PC-9 (cell line): ENCODE results near the gene LAMA3. TPM values are rescaled to one million over a fixed set of nuclear protein-coding genes. Genes with fewer than 3 reads are reported as not detected.

Source experiments
- BruUV-seq: library from RNA; stranded (reverse); fragments of 400-500 nt; replicated peaks from 2 replicates; lab custom pipeline; 2021; lab: Mats Ljungman, UMichigan
- CTCF ChIA-PET: fragments of 300-600 bp; sonication (Branson Sonifier 250); formaldehyde crosslinking; loops from one replicate; lab custom pipeline; 2022; ENCODE audit warnings: antibody characterized with exemption; lab: Charles Lee
- POLR2A ChIA-PET: fragments of 300-600 bp; sonication (Branson Sonifier 250); formaldehyde crosslinking; loops from one replicate; lab custom pipeline; 2022; ENCODE audit warnings: antibody characterized with exemption; ENCODE audit not compliant: unreplicated experiment; lab: Charles Lee
- DNase-seq, 2 experiments: peaks; one replicate each; pipeline versions ENCODE4 v3.0.0 to v3.0.0-alpha.2; 2015 to 2022; ENCODE audit warnings: mixed read lengths in 1 of 2
- H2AFZ ChIP-seq: fragments of 200-600 bp; sonication (generic); 2 replicates; pipeline ENCODE4 v1.8.1; 2017; ENCODE audit warnings: antibody characterized with exemption
- H3F3A ChIP-seq: fragments of 200-600 bp; sonication (generic); 2 replicates; pipeline ENCODE4 v1.8.1; 2017; ENCODE audit warnings: antibody characterized with exemption, mild to moderate bottlenecking, low read depth; ENCODE audit not compliant: insufficient read depth
- H3K27ac ChIP-seq: fragments of 200-600 bp; sonication (generic); 2 replicates; pipeline ENCODE4 v1.6.1; 2016; ENCODE audit warnings: mixed run types
- H3K27me3 ChIP-seq: fragments of 200-600 bp; sonication (generic); 2 replicates; pipeline ENCODE4 v1.6.1; 2016; ENCODE audit warnings: low read depth, mixed run types; ENCODE audit not compliant: insufficient read depth
- H3K36me3 ChIP-seq: fragments of 200-600 bp; sonication (generic); 2 replicates; pipeline ENCODE4 v1.6.1; 2016; ENCODE audit warnings: low read depth, mixed run types
- H3K4me1 ChIP-seq: fragments of 200-600 bp; sonication (generic); replicated peaks from 2 replicates; pipeline ENCODE4 v1.6.1; 2016; ENCODE audit warnings: mixed run types; ENCODE audit not compliant: insufficient read depth
- H3K4me2 ChIP-seq: fragments of 200-600 bp; sonication (generic); 2 replicates; pipeline ENCODE4 v1.6.1; 2017; ENCODE audit warnings: mixed run types
- H3K4me3 ChIP-seq: fragments of 200-600 bp; sonication (generic); 2 replicates; pipeline ENCODE4 v1.6.1; 2016; ENCODE audit warnings: mixed run types
- H3K79me2 ChIP-seq: fragments of 200-600 bp; sonication (generic); 2 replicates; pipeline ENCODE4 v1.6.1; 2017; ENCODE audit warnings: low read depth, mixed run types
- H3K9me2 ChIP-seq: fragments of 200-600 bp; sonication (generic); 2 replicates; pipeline ENCODE4 v1.8.1; 2017; ENCODE audit warnings: mild to moderate bottlenecking; ENCODE audit not compliant: insufficient read depth
- H3K9me3 ChIP-seq: fragments of 200-600 bp; sonication (generic); 2 replicates; pipeline ENCODE4 v1.8.1; 2016; ENCODE audit warnings: low read depth; ENCODE audit not compliant: insufficient read depth
- H4K20me1 ChIP-seq: fragments of 200-600 bp; sonication (generic); 2 replicates; pipeline ENCODE4 v1.8.1; 2017; ENCODE audit not compliant: insufficient read depth
- EZH2 ChIP-seq: fragments of 200-600 bp; sonication (generic); IDR thresholded peaks from 2 replicates; pipeline ENCODE4 v1.8.0; 2017; ENCODE audit warnings: antibody characterized with exemption, low read depth
- intact Hi-C: fragments of 100-400 bp; cut with micrococcal nuclease; formaldehyde crosslinking; loops from one replicate; pipeline ENCODE4 v1.10.0; 2022; ENCODE audit not compliant: unreplicated experiment
- total RNA-seq: library from RNA; stranded (reverse); gene quantifications from 2 replicates; pipeline ENCODE4 v1.2.3, GENCODE V29; 2021
- TF ChIP-seq, protein P1 (sequence below): fragments of 200-600 bp; sonication (generic); conservative IDR thresholded peaks from 2 replicates; pipeline ENCODE4 v1.6.1; 2017; ENCODE audit warnings: mixed run types, antibody characterized with exemption, mild to moderate bottlenecking, moderate library complexity

LAMA3 gene
- total RNA-seq, 1 experiment from 2014 or later = 44.4 TPM

- Histone ChIP-seq H3K4me2 (no peak overlapping the region), H3K4me1 (no peaks in the 10 kb centered on the region), H3K4me3 (no peak overlapping the region), H3K27ac (no peak overlapping the region), H3K9me3 (no peaks in the 10 kb centered on the region), H3K79me2 (no peaks in the 10 kb centered on the region), H3K27me3 (no peaks in the 10 kb centered on the region), H4K20me1 (no peaks in the 10 kb centered on the region), H3K36me3 (peaks cover 6% of the 10 kb centered on the region; the same call in 1 of the 2 replicates), H3F3A (no peaks in the 10 kb centered on the region), H3K9me2 (no peaks in the 10 kb centered on the region), H2AFZ (no peak overlapping the region)
- no peak for DNase-seq
- POLR2A ChIA-PET = no interaction called here
- no peak for TF ChIP-seq EZH2
- TF ChIP-seq, protein P1, sequence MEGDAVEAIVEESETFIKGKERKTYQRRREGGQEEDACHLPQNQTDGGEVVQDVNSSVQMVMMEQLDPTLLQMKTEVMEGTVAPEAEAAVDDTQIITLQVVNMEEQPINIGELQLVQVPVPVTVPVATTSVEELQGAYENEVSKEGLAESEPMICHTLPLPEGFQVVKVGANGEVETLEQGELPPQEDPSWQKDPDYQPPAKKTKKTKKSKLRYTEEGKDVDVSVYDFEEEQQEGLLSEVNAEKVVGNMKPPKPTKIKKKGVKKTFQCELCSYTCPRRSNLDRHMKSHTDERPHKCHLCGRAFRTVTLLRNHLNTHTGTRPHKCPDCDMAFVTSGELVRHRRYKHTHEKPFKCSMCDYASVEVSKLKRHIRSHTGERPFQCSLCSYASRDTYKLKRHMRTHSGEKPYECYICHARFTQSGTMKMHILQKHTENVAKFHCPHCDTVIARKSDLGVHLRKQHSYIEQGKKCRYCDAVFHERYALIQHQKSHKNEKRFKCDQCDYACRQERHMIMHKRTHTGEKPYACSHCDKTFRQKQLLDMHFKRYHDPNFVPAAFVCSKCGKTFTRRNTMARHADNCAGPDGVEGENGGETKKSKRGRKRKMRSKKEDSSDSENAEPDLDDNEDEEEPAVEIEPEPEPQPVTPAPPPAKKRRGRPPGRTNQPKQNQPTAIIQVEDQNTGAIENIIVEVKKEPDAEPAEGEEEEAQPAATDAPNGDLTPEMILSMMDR = no peak
- intact Hi-C loops = no loop called here
- CTCF ChIA-PET = no interaction called here
- BruUV-seq = no TSS peak
These were observed 213.1 kb downstream of the LAMA3 start for GRCh38 chr18:23902396-23902795.

DNA sequence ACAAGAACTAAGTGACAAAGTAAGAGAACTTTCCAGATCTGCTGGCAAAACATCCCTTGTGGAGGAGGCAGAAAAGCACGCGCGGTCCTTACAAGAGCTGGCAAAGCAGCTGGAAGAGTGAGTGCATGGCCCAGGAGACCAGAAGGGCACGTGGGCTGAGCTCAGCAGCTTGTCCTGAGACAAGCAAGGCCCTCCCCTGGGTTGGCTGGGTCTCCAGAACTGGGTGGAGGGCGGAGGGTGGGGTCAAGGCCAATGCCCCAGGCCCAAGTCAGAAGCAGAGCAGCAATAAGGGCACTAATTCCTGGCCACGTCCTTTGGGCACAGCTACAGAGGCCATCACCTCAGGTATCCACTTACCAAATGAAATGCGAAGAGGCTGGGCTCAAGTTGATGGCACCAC is 214.7 kb downstream of the LAMA3 start:
- intact Hi-C loops = no loop called here
- ChIA-PET CTCF (no interaction called here), POLR2A (no interaction called here)
- Histone ChIP-seq H3K4me2 (no peak overlapping the region), H3K36me3 (no peaks in the 10 kb centered on the region), H3F3A (no peaks in the 10 kb centered on the region), H2AFZ (no peak overlapping the region), H3K27me3 (no peaks in the 10 kb centered on the region), H3K27ac (no peak overlapping the region), H3K4me3 (no peak overlapping the region), H4K20me1 (no peaks in the 10 kb centered on the region), H3K9me2 (no peaks in the 10 kb centered on the region), H3K9me3 (no peaks in the 10 kb centered on the region), H3K4me1 (no peaks in the 10 kb centered on the region), H3K79me2 (no peaks in the 10 kb centered on the region)
- TF ChIP-seq EZH2 = no peak
- TF ChIP-seq, protein P1 = no peak
- no peak for DNase-seq
- no TSS peak for BruUV-seq

- no peaks in the 10 kb centered on the region for H3K9me3 ChIP-seq
- H4K20me1 ChIP-seq = no peaks in the 10 kb centered on the region
- no TSS peak for BruUV-seq
- no peaks in the 10 kb centered on the region for H3K36me3 ChIP-seq
- ChIA-PET CTCF (no interaction called here), POLR2A (no interaction called here)
- H2AFZ ChIP-seq = no peak overlapping the region
- H3K79me2 ChIP-seq = no peaks in the 10 kb centered on the region
- no peak overlapping the region for H3K4me2 ChIP-seq
- no peaks in the 10 kb centered on the region for H3K4me1 ChIP-seq
- intact Hi-C loops = no loop called here
- no peaks in the 10 kb centered on the region for H3K9me2 ChIP-seq
- no peak for TF ChIP-seq EZH2
- TF ChIP-seq, protein P1 = no peak
- H3K27me3 ChIP-seq = no peaks in the 10 kb centered on the region
- no peak overlapping the region for H3K4me3 ChIP-seq
- H3K27ac ChIP-seq = no peak overlapping the region
- H3F3A ChIP-seq = no peaks in the 10 kb centered on the region
- no peak for DNase-seq
These were observed 217.4 kb downstream of the LAMA3 start for GRCh38 chr18:23906658-23907057.
